Stimulated activated CD8-positive, alpha-beta memory T cell treated with anti-CD3 and anti-CD28 coated beads, Interleukin-4, amount 100 ng/mL, for 1 hour (primary cell): ENCODE results near the gene CHRNA10.

Experiments
- DNase-seq, 2 donors: peaks; one replicate each; pipeline ENCODE4 v3.0.0-alpha.2; 2020; ENCODE audit warnings: low read depth in 2 of 2, low spot score in 1 of 2

CHRNA10 gene

GRCh38 chr11:3671334-3672254, at the start of gene CHRNA10:
TSS of gene CHRNA10 (minus strand) at chr11:3671384. CDS start at chr11:3671312, 72 bp downstream.
- DNase-seq: no peak

- DNase-seq: no peak
These were observed 41.1 kb upstream of the CHRNA10 start for GRCh38 chr11:3712274-3712673.

- DNase-seq: no peak
These were observed 39.5 kb upstream of the CHRNA10 start for GRCh38 chr11:3710485-3711259.

GRCh38 chr11:3709977-3710376, 38.8 kb upstream of the CHRNA10 start:
- DNase-seq: no peak

- no peak for DNase-seq
These were observed 36.0 kb upstream of the CHRNA10 start for GRCh38 chr11:3707176-3707575.

- no peak for DNase-seq
These were observed 32.2 kb upstream of the CHRNA10 start for GRCh38 chr11:3703383-3703782.

GRCh38 chr11:3700910-3701309, 29.7 kb upstream of the CHRNA10 start:
- no peak for DNase-seq

GRCh38 chr11:3700410-3700809, 29.2 kb upstream of the CHRNA10 start:
- DNase-seq: no peak

- DNase-seq: no peak
These were observed 15.6 kb upstream of the CHRNA10 start for GRCh38 chr11:3686751-3687150.

GRCh38 chr11:3685923-3686322, 14.7 kb upstream of the CHRNA10 start:
- no peak for DNase-seq

- DNase-seq: no peak
These were observed 13.6 kb upstream of the CHRNA10 start for GRCh38 chr11:3684819-3685172.

- no peak for DNase-seq
These were observed 13.1 kb upstream of the CHRNA10 start for GRCh38 chr11:3684129-3684818.

GRCh38 chr11:3683039-3683438, 11.9 kb upstream of the CHRNA10 start:
- no peak for DNase-seq

- DNase-seq: no peak
These were observed 7.9 kb upstream of the CHRNA10 start for GRCh38 chr11:3679077-3679476.

- no peak for DNase-seq
These were observed 4.8 kb upstream of the CHRNA10 start for GRCh38 chr11:3675971-3676370.

GRCh38 chr11:3674189-3674588, 3.0 kb upstream of the CHRNA10 start:
- DNase-seq: no peak

GRCh38 chr11:3669742-3670183, 1.4 kb downstream of the CHRNA10 start:
- no peak for DNase-seq

- no peak for DNase-seq
These were observed 2.1 kb downstream of the CHRNA10 start for GRCh38 chr11:3669128-3669527.

- no peak for DNase-seq
These were observed 3.8 kb downstream of the CHRNA10 start for GRCh38 chr11:3667149-3668035.

- no peak for DNase-seq
These were observed 5.1 kb downstream of the CHRNA10 start for GRCh38 chr11:3666023-3666530.
